K562 (cell line): ENCODE results near the gene EIF3M. TPM values are rescaled to one million over a fixed set of nuclear protein-coding genes. Genes with fewer than 3 reads are reported as not detected.

Experiments
- ATAC-seq: fragments of 200-7000 bp; cut with Tn5 transposase; 3 replicates; pipeline ENCODE4 v1.9.1; 2020; ENCODE audit warnings: moderate library complexity
- BruUV-seq: library from RNA; stranded (reverse); fragments of 400-500 nt; replicated peaks from 2 replicates; lab custom pipeline; 2021; lab: Mats Ljungman, UMichigan
- CTCF ChIA-PET: fragments of 300-600 bp; formaldehyde crosslinking; extraction: SDS; loops from one replicate; lab custom pipeline; 2021; ENCODE audit warnings: low intra/inter-chr PET ratio; lab: Yijun Ruan, JAX
- POLR2A ChIA-PET: fragments of 300-600, 350-650 bp; sonication (Branson Sonifier 250); formaldehyde crosslinking; extraction: SDS; loops from one replicate; lab custom pipeline; 2021; ENCODE audit warnings: antibody characterized with exemption, inconsistent platforms; lab: Yijun Ruan, JAX
- DNase-seq, 4 experiments: peaks; one replicate each; pipeline versions ENCODE4 v3.0.0 to v3.0.0-alpha.2; 2011 to 2018; ENCODE audit warnings: low spot score in 3 of 4, mixed read lengths in 3 of 4; ENCODE audit errors: extremely low read depth in 1 of 4
- FAIRE-seq: peaks from 2 replicates; lab custom pipeline; 2011; peaks lifted over from hg19 to GRCh38; lab: Jason Lieb, UNC
- H2AFZ ChIP-seq: 2 replicates; pipeline ENCODE4 v1.6.0; 2011; ENCODE audit warnings: low read depth, low read length, control low read depth, inconsistent platforms
- H3K27ac ChIP-seq: fragments of 200-600 bp; 3 replicates; pipeline ENCODE4 v1.8.0; 2011; ENCODE audit warnings: low read depth, mild to moderate bottlenecking, control low read depth, inconsistent platforms, low read length, moderate library complexity, mixed read lengths; ENCODE audit errors: extremely low read depth
- H3K27me3 ChIP-seq, 2 experiments: fragments of 300-600 bp in 1 of 2; 2 replicates in 1 of 2; 3 replicates in 1 of 2; pipeline versions ENCODE4 v1.6.0 to v1.8.0; 2011; ENCODE audit warnings: inconsistent platforms in 2 of 2, low read length in 2 of 2, mild to moderate bottlenecking in 1 of 2, mixed read lengths in 1 of 2, moderate library complexity in 1 of 2; ENCODE audit not compliant: control insufficient read depth in 2 of 2, insufficient read depth in 2 of 2
- H3K36me3 ChIP-seq: fragments of 300-600 bp; 3 replicates; pipeline ENCODE4 v1.8.0; 2011; ENCODE audit warnings: mild to moderate bottlenecking, low read length, inconsistent platforms; ENCODE audit not compliant: control insufficient read depth, insufficient read depth
- H3K4me1 ChIP-seq, 2 experiments: fragments of 200-600 bp in 1 of 2; replicated peaks in 1 of 2; 2 replicates in 1 of 2; 3 replicates in 1 of 2; pipeline versions ENCODE4 v1.5.1 to v1.8.0; 2011; ENCODE audit warnings: inconsistent platforms in 2 of 2, low read length in 2 of 2, mild to moderate bottlenecking in 1 of 2, mixed read lengths in 1 of 2, moderate library complexity in 1 of 2; ENCODE audit not compliant: control insufficient read depth in 2 of 2, insufficient read depth in 2 of 2
- H3K4me2 ChIP-seq: 2 replicates; pipeline ENCODE4 v1.6.1; 2011; ENCODE audit warnings: low read length, control low read depth, inconsistent platforms, mixed read lengths; ENCODE audit not compliant: insufficient read depth
- H3K4me3 ChIP-seq: fragments of 200-600 bp; sonication (generic), shearing (Covaris generic); 2 replicates; pipeline ENCODE4 v1.5.1; 2016; ENCODE audit warnings: control low read depth, inconsistent platforms
- H3K79me2 ChIP-seq: fragments of 200-600 bp; 3 replicates; pipeline ENCODE4 v1.8.0; 2011; ENCODE audit warnings: low read length, inconsistent platforms; ENCODE audit not compliant: control insufficient read depth, insufficient read depth
- H3K9ac ChIP-seq, 2 experiments: 2 replicates each; pipeline versions ENCODE4 v1.6.0 to v1.6.1; 2011; ENCODE audit warnings: low read depth in 2 of 2, low read length in 2 of 2, control low read depth in 1 of 2, inconsistent platforms in 1 of 2, mild to moderate bottlenecking in 1 of 2, mixed read lengths in 1 of 2; ENCODE audit not compliant: insufficient read depth in 1 of 2
- H3K9me1 ChIP-seq: one replicate; pipeline ENCODE4 v1.6.0; 2011; ENCODE audit warnings: inconsistent platforms, mild to moderate bottlenecking, low read length, moderate library complexity; ENCODE audit not compliant: control insufficient read depth, insufficient read depth
- H3K9me3 ChIP-seq: replicated peaks from 2 replicates; pipeline ENCODE4 v1.5.1; 2011; ENCODE audit warnings: low read depth, low read length, inconsistent platforms; ENCODE audit not compliant: control insufficient read depth, insufficient read depth
- H4K20me1 ChIP-seq: replicated peaks from 2 replicates; pipeline ENCODE4 v1.6.1; 2011; ENCODE audit warnings: low read length, inconsistent platforms, mixed read lengths; ENCODE audit not compliant: control insufficient read depth, insufficient read depth
- CBFB ChIP-seq: sonication (generic); formaldehyde crosslinking; IDR thresholded peaks from 2 replicates; pipeline ENCODE4 v1.4.0; 2020; ENCODE audit warnings: mild to moderate bottlenecking, missing genetic modification reagents
- ETV5 ChIP-seq: sonication (generic); formaldehyde crosslinking; IDR thresholded peaks from 2 replicates; pipeline ENCODE4 v1.4.0; 2020; ENCODE audit warnings: low read depth, mild to moderate bottlenecking, missing genetic modification reagents
- POLR2A ChIP-seq: fragments of 450-650 bp; conservative IDR thresholded peaks from 2 replicates; pipeline ENCODE4 v1.6.1; 2016
- RBBP5 ChIP-seq: fragments of 200-600 bp; sonication (generic); IDR thresholded peaks from 2 replicates; pipeline ENCODE4 v1.6.1; 2012; ENCODE audit warnings: borderline replicate concordance, mild to moderate bottlenecking, low read length, control low read depth, inconsistent platforms; ENCODE audit not compliant: insufficient read depth, poor library complexity, severe bottlenecking
- RBM15 ChIP-seq: fragments of 200-400 bp; formaldehyde crosslinking; IDR thresholded peaks from 2 replicates; pipeline ENCODE4 v1.6.1; 2018; ENCODE audit warnings: mild to moderate bottlenecking, low read length, moderate library complexity; ENCODE audit not compliant: insufficient read depth
- TCF7 ChIP-seq: sonication (generic); IDR thresholded peaks from 2 replicates; pipeline ENCODE4 v1.6.1; 2016; ENCODE audit warnings: antibody characterized with exemption, borderline replicate concordance
- ZKSCAN3 ChIP-seq: fragments of 250-450 bp; sonication (Bioruptor Pico); IDR thresholded peaks from 2 replicates; pipeline ENCODE4 v1.4.0; 2020
- WGBS: fragments of 100-300 bp; shearing (Covaris generic); methylation state at CpG from one replicate; pipeline ENCODE4 v1.1.6; 2016; ENCODE audit warnings: low coverage, mixed read lengths; ENCODE audit not compliant: insufficient coverage; ENCODE audit errors: missing lambda C conversion rate; 5-methylcytosine and 5-hydroxymethylcytosine counted together
- in situ Hi-C: fragments of 300-500 bp; cut with MboI; formaldehyde crosslinking; loops from 4 replicates; pipeline ENCODE4 v1.15.0; 2018; ENCODE audit warnings: inconsistent platforms, mixed read lengths
- intact Hi-C: fragments of 100-400 bp; cut with micrococcal nuclease; formaldehyde crosslinking; loops from 2 replicates; pipeline ENCODE4 v1.14.2; 2022
- polyA plus RNA-seq, 8 experiments: library from polyadenylated mRNA; depleted of rRNA in 4 of 8; stranded (reverse) in 5 of 8; unstranded in 3 of 8; fragments of >200 nt; fragmentation: Nextera tagmentation in 2 of 8; fragmentation: Illumina TruSeq in 1 of 8; extraction: Ambion mirVana in 2 of 8; extraction: Trizol in 1 of 8; gene quantifications; 2 replicates each; pipeline versions ENCODE4 v1.2.1 to v1.2.3, GENCODE V29; 2011 to 2014; ENCODE audit warnings: inconsistent platforms in 1 of 8, missing spikeins in 1 of 8
- total RNA-seq, 7 experiments: library from RNA; depleted of rRNA in 6 of 7; stranded (reverse); fragments of >200 nt in 6 of 7; fragmentation: Illumina TruSeq in 2 of 7; extraction: Trizol in 2 of 7; gene quantifications; 2 replicates each; pipeline versions ENCODE4 v1.2.1 to v1.2.3, GENCODE V29; 2011 to 2021; ENCODE audit warnings: low replicate concordance in 1 of 7
- TF ChIP-seq, protein P1 (sequence below): IDR thresholded peaks from 2 replicates; pipeline ENCODE4 v1.6.1; 2011; ENCODE audit warnings: borderline replicate concordance, low read depth, mild to moderate bottlenecking, moderate library complexity, low read length; ENCODE audit not compliant: insufficient read depth, poor library complexity, severe bottlenecking
- TF ChIP-seq, protein P2 (sequence below): fragments of 150-350 bp; IDR thresholded peaks from 2 replicates; pipeline ENCODE4 v1.6.1; 2014; ENCODE audit warnings: low read depth, mild to moderate bottlenecking, low read length, borderline replicate concordance
- TF ChIP-seq, protein P3 (sequence below): fragments of 250-450 bp; sonication (Bioruptor Pico); IDR thresholded peaks from 2 replicates; pipeline ENCODE4 v1.5.1; 2021; ENCODE audit warnings: mild to moderate bottlenecking

The EIF3M gene
- total and polyA plus RNA-seq, 9 of the 15 experiments (the other 6 are each of a cell fraction or from before 2014, with no cell fraction given), result 602 to 2,015 (median 1,058) TPM

DNA sequence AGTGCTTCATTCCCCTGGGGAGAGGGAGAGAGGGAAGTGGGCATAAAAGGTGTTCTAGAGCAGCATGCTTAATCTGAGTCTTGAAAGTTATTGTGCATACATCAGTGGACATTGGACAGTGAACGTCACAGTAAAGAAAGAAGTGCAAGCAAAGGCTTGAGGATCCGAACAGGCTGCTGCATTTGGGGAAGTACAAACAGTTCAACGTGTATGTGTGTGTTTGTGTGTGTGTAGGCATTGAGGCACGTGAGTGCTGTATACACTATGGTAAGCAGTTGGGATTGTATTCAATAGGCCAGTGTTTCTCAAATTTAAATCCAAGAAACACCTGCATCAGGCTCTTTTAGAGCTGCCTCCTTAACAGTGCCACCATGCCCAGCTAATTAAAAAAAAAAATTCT lies 10.4 kb upstream of the EIF3M start:
- Histone ChIP-seq H3K27me3 (no peaks in the 10 kb centered on the region), H4K20me1 (no peaks in the 10 kb centered on the region; the same call in 1 of the 2 replicates), H3K36me3 (no peaks in the 10 kb centered on the region), H3K9me1 (no peaks in the 10 kb centered on the region), H3K27ac (no peak overlapping the region), H3K79me2 (no peaks in the 10 kb centered on the region), H3K4me3 (no peak overlapping the region), H3K9me3 (no peaks in the 10 kb centered on the region)
- FAIRE-seq (no peak), DNase-seq (no peak)
- ChIA-PET CTCF (no interaction called here), POLR2A (interaction anchor here (1.5 kb wide), 1 partner anchor 10 kb away, joined by 5 read pairs; the partner anchor contains the start of gene EIF3M)
- no TSS peak for BruUV-seq
- WGBS, result 38% methylated on average over 4 of the region's 4 CpGs
- TF ChIP-seq TCF7 (no peak), CBFB (CRISPR knock-in tag) (no peak), ZKSCAN3 (no peak), ETV5 (CRISPR knock-in tag) (no peak), POLR2A (no peak), RBBP5 (no peak), RBM15 (no peak)
- TF ChIP-seq, protein P1, sequence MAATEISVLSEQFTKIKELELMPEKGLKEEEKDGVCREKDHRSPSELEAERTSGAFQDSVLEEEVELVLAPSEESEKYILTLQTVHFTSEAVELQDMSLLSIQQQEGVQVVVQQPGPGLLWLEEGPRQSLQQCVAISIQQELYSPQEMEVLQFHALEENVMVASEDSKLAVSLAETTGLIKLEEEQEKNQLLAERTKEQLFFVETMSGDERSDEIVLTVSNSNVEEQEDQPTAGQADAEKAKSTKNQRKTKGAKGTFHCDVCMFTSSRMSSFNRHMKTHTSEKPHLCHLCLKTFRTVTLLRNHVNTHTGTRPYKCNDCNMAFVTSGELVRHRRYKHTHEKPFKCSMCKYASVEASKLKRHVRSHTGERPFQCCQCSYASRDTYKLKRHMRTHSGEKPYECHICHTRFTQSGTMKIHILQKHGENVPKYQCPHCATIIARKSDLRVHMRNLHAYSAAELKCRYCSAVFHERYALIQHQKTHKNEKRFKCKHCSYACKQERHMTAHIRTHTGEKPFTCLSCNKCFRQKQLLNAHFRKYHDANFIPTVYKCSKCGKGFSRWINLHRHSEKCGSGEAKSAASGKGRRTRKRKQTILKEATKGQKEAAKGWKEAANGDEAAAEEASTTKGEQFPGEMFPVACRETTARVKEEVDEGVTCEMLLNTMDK, result no peak
- TF ChIP-seq, protein P2, sequence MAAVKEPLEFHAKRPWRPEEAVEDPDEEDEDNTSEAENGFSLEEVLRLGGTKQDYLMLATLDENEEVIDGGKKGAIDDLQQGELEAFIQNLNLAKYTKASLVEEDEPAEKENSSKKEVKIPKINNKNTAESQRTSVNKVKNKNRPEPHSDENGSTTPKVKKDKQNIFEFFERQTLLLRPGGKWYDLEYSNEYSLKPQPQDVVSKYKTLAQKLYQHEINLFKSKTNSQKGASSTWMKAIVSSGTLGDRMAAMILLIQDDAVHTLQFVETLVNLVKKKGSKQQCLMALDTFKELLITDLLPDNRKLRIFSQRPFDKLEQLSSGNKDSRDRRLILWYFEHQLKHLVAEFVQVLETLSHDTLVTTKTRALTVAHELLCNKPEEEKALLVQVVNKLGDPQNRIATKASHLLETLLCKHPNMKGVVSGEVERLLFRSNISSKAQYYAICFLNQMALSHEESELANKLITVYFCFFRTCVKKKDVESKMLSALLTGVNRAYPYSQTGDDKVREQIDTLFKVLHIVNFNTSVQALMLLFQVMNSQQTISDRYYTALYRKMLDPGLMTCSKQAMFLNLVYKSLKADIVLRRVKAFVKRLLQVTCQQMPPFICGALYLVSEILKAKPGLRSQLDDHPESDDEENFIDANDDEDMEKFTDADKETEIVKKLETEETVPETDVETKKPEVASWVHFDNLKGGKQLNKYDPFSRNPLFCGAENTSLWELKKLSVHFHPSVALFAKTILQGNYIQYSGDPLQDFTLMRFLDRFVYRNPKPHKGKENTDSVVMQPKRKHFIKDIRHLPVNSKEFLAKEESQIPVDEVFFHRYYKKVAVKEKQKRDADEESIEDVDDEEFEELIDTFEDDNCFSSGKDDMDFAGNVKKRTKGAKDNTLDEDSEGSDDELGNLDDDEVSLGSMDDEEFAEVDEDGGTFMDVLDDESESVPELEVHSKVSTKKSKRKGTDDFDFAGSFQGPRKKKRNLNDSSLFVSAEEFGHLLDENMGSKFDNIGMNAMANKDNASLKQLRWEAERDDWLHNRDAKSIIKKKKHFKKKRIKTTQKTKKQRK, result no peak
- TF ChIP-seq, protein P3, sequence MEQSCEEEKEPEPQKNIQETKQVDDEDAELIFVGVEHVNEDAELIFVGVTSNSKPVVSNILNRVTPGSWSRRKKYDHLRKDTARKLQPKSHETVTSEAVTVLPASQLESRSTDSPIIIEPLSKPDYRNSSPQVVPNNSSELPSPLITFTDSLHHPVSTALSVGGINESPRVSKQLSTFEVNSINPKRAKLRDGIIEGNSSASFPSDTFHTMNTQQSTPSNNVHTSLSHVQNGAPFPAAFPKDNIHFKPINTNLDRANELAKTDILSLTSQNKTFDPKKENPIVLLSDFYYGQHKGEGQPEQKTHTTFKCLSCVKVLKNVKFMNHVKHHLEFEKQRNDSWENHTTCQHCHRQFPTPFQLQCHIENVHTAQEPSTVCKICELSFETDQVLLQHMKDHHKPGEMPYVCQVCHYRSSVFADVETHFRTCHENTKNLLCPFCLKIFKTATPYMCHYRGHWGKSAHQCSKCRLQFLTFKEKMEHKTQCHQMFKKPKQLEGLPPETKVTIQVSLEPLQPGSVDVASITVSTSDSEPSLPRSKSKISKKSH (CRISPR knock-in tag), result no peak
- TF ChIP-seq, all 486 proteins: peak for 0
- H3K9ac ChIP-seq, result no peak overlapping the region
- no peak for ATAC-seq
- no peak overlapping the region for H2AFZ ChIP-seq
- H3K4me2 ChIP-seq, result no peak overlapping the region
- in situ Hi-C loops, result no loop called here
- intact Hi-C loops, result no loop called here
- H3K4me1 ChIP-seq, result peaks cover 0 to 10% of the 10 kb centered on the region in 2 experiments; a peak in 3 of 5 replicates
